Osteoblast (primary cell): Measurements from ENCODE around the gene R3HDM4. TPM values are rescaled to one million over a fixed set of nuclear protein-coding genes. Genes with fewer than 3 reads are reported as not detected.

Experiments used
- DNase-seq: peaks from one replicate; pipeline ENCODE4 v3.0.0; 2011; ENCODE audit warnings: low spot score, mixed read lengths; ENCODE audit not compliant: insufficient read length; ENCODE audit errors: missing footprints
- H2AFZ ChIP-seq: 2 replicates; pipeline ENCODE4 v1.6.0; 2011; ENCODE audit warnings: mild to moderate bottlenecking, low read length
- H3K27ac ChIP-seq: 2 replicates; pipeline ENCODE4 v1.5.1; 2011; ENCODE audit warnings: mild to moderate bottlenecking, low read depth, low read length, moderate library complexity
- H3K27me3 ChIP-seq: 2 replicates; pipeline ENCODE4 v1.6.0; 2012; ENCODE audit warnings: mild to moderate bottlenecking, control low read depth, inconsistent platforms, low read length, moderate library complexity; ENCODE audit not compliant: insufficient read depth
- H3K36me3 ChIP-seq: 2 replicates; pipeline ENCODE4 v1.5.1; 2011; ENCODE audit warnings: mild to moderate bottlenecking, low read length, control low read depth, moderate library complexity; ENCODE audit not compliant: insufficient read depth
- H3K4me1 ChIP-seq: 2 replicates; pipeline ENCODE4 v1.5.1; 2011; ENCODE audit warnings: mild to moderate bottlenecking, low read length, control low read depth, moderate library complexity; ENCODE audit not compliant: insufficient read depth
- H3K4me2 ChIP-seq: 2 replicates; pipeline ENCODE4 v1.6.0; 2011; ENCODE audit warnings: mild to moderate bottlenecking, low read length; ENCODE audit not compliant: insufficient read depth
- H3K4me3 ChIP-seq: fragments of 200-600 bp; sonication (generic); 3 replicates; pipeline ENCODE4 v1.5.1; 2012; ENCODE audit warnings: mild to moderate bottlenecking, low read length, inconsistent platforms; ENCODE audit not compliant: insufficient read depth
- H3K79me2 ChIP-seq: 2 replicates; pipeline ENCODE4 v1.6.0; 2012; ENCODE audit warnings: mild to moderate bottlenecking, low read length, control low read depth, inconsistent platforms; ENCODE audit not compliant: insufficient read depth
- H3K9me3 ChIP-seq: 2 replicates; pipeline ENCODE4 v1.5.1; 2011; ENCODE audit warnings: low read depth, low read length, control low read depth
- H4K20me1 ChIP-seq: 2 replicates; pipeline ENCODE4 v1.6.0; 2012; ENCODE audit warnings: mild to moderate bottlenecking, low read length, control low read depth; ENCODE audit not compliant: insufficient read depth
- total RNA-seq: library from RNA; depleted of rRNA; stranded (reverse); fragments of >200 nt; gene quantifications from 2 replicates; pipeline ENCODE4 v1.2.3, GENCODE V29; 2012
- TF ChIP-seq, protein P1 (sequence below): IDR thresholded peaks from 2 replicates; pipeline ENCODE4 v1.5.1; 2011; ENCODE audit warnings: mild to moderate bottlenecking, low read depth, low read length, moderate library complexity; ENCODE audit errors: extremely low read depth

Gene R3HDM4
- total RNA-seq, 1 donor, result 31.1 TPM

- Histone ChIP-seq H3K27me3 (no peaks in the 10 kb centered on the region), H3K9me3 (no peaks in the 10 kb centered on the region), H3K79me2 (peaks cover 25% of the 10 kb centered on the region), H3K4me2 (no peak overlapping the region), H3K27ac (no peak overlapping the region), H4K20me1 (peaks cover 4% of the 10 kb centered on the region), H3K4me3 (no peak overlapping the region), H3K36me3 (peaks cover 28% of the 10 kb centered on the region), H3K4me1 (peaks cover 5% of the 10 kb centered on the region), H2AFZ (no peak overlapping the region)
- DNase-seq, result no peak
- TF ChIP-seq, protein P1, sequence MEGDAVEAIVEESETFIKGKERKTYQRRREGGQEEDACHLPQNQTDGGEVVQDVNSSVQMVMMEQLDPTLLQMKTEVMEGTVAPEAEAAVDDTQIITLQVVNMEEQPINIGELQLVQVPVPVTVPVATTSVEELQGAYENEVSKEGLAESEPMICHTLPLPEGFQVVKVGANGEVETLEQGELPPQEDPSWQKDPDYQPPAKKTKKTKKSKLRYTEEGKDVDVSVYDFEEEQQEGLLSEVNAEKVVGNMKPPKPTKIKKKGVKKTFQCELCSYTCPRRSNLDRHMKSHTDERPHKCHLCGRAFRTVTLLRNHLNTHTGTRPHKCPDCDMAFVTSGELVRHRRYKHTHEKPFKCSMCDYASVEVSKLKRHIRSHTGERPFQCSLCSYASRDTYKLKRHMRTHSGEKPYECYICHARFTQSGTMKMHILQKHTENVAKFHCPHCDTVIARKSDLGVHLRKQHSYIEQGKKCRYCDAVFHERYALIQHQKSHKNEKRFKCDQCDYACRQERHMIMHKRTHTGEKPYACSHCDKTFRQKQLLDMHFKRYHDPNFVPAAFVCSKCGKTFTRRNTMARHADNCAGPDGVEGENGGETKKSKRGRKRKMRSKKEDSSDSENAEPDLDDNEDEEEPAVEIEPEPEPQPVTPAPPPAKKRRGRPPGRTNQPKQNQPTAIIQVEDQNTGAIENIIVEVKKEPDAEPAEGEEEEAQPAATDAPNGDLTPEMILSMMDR, result no peak
These were observed 24.2 kb downstream of the R3HDM4 start for GRCh38 chr19:888581-889385.

GRCh38 chr19:887599-887998 lies 25.4 kb downstream of the R3HDM4 start:
- no peaks in the 10 kb centered on the region for H3K27me3 ChIP-seq
- peaks cover 25% of the 10 kb centered on the region for H3K79me2 ChIP-seq
- peaks cover 4% of the 10 kb centered on the region for H4K20me1 ChIP-seq
- no peak overlapping the region for H3K27ac ChIP-seq
- DNase-seq, result no peak
- H3K4me3 ChIP-seq, result no peak overlapping the region
- no peaks in the 10 kb centered on the region for H3K9me3 ChIP-seq
- H2AFZ ChIP-seq, result no peak overlapping the region
- TF ChIP-seq, protein P1, result no peak
- peaks cover 29% of the 10 kb centered on the region for H3K36me3 ChIP-seq
- no peak overlapping the region for H3K4me2 ChIP-seq
- H3K4me1 ChIP-seq, result peaks cover 5% of the 10 kb centered on the region

GRCh38 chr19:887072-887471 lies 25.9 kb downstream of the R3HDM4 start:
- TF ChIP-seq, protein P1, result no peak

GRCh38 chr19:885536-886224 lies 27.3 kb downstream of the R3HDM4 start:
- no peak overlapping the region for H3K4me3 ChIP-seq
- no peak overlapping the region for H3K27ac ChIP-seq
- no peaks in the 10 kb centered on the region for H3K27me3 ChIP-seq
- H2AFZ ChIP-seq, result no peak overlapping the region
- H3K4me2 ChIP-seq, result no peak overlapping the region
- H3K36me3 ChIP-seq, result peaks cover 44% of the 10 kb centered on the region
- H3K79me2 ChIP-seq, result peaks cover 8% of the 10 kb centered on the region
- peaks cover 4% of the 10 kb centered on the region for H4K20me1 ChIP-seq
- no peaks in the 10 kb centered on the region for H3K9me3 ChIP-seq
- TF ChIP-seq, protein P1, result no peak
- H3K4me1 ChIP-seq, result no peaks in the 10 kb centered on the region
- DNase-seq, result no peak

More at GRCh38 chr19:887072-887471, 25.9 kb downstream of the R3HDM4 start:
- H3K9me3 ChIP-seq, result no peaks in the 10 kb centered on the region
- no peak overlapping the region for H3K27ac ChIP-seq
- peaks cover 20% of the 10 kb centered on the region for H3K79me2 ChIP-seq
- H4K20me1 ChIP-seq, result peaks cover 4% of the 10 kb centered on the region
- H3K4me1 ChIP-seq, result peaks cover 2% of the 10 kb centered on the region
- H3K36me3 ChIP-seq, result peaks cover 32% of the 10 kb centered on the region
- peak; percentile 95 for DNase-seq
- no peak overlapping the region for H3K4me2 ChIP-seq
- H3K4me3 ChIP-seq, result no peak overlapping the region
- H2AFZ ChIP-seq, result no peak overlapping the region
- H3K27me3 ChIP-seq, result no peaks in the 10 kb centered on the region
